AG09309 (cell line): ENCODE results near the gene LRRC37A3.
"Not testable (repeated sequence)": the region's sequence is repeated elsewhere in the genome, so short reads cannot be mapped to it uniquely, and the experiment has no call there.

Source experiments
- DNase-seq: peaks from one replicate; pipeline ENCODE4 v3.0.0-alpha.2; 2010; ENCODE audit warnings: low read depth
- H3K4me3 ChIP-seq: 2 replicates; pipeline ENCODE4 v1.5.1; 2011; ENCODE audit warnings: mild to moderate bottlenecking, low read depth, low read length, moderate library complexity; ENCODE audit not compliant: control insufficient read depth
- TF ChIP-seq, protein P1 (sequence below): IDR thresholded peaks from 2 replicates; pipeline ENCODE4 v1.5.1; 2011; ENCODE audit warnings: mild to moderate bottlenecking, low read depth, low read length, inconsistent platforms; ENCODE audit not compliant: insufficient read depth, control insufficient read depth; ENCODE audit errors: missing control alignments

LRRC37A3 gene

DNA sequence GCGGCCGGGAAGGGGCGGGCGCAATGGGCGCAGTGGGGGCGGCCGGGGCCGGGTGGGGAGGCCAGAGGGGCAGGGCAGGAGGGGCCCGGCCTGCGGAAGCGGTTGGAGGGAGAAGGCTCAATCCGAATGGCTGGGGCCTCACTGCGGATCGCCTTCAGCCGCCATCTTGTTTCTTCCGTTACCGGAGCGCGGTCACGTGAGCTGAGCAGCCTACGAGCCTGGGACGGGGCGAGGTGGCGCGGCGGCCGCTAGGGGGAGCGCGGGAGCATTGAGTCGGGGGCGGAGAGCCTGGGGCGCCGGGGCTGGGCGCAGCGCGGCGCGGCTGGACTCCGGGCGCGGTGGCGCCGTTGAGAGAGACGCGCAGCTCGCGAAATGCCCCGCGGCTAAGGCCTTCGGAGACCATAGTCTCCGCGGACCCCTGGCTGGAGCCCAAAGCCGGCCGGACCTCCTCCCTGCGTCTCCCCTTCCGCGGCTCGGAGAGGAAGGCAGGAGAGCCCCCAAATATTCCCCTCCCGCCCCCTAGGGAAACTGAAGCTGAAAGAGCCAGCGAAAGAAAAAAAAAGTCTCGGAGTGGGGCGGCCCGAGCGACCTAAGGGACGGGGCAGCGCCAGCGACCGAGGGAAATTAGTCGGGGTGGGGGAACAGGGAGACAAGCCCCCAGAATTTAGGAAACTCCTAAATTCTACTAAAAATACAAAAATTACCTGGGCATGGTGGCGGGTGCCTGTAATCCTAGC, at the start of gene LRRC37A3:
Gene LRRC37A3, minus strand, starts transcription at position 190 of the 737 bp plus-strand sequence. CDS start 22,221 bp downstream, outside the sequence.
- peak within 1 kb of the TSS; percentile 77 for H3K4me3 ChIP-seq
- DNase-seq, result peak; percentile 56
- TF ChIP-seq, protein P1, sequence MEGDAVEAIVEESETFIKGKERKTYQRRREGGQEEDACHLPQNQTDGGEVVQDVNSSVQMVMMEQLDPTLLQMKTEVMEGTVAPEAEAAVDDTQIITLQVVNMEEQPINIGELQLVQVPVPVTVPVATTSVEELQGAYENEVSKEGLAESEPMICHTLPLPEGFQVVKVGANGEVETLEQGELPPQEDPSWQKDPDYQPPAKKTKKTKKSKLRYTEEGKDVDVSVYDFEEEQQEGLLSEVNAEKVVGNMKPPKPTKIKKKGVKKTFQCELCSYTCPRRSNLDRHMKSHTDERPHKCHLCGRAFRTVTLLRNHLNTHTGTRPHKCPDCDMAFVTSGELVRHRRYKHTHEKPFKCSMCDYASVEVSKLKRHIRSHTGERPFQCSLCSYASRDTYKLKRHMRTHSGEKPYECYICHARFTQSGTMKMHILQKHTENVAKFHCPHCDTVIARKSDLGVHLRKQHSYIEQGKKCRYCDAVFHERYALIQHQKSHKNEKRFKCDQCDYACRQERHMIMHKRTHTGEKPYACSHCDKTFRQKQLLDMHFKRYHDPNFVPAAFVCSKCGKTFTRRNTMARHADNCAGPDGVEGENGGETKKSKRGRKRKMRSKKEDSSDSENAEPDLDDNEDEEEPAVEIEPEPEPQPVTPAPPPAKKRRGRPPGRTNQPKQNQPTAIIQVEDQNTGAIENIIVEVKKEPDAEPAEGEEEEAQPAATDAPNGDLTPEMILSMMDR, result peak; percentile 73

DNA sequence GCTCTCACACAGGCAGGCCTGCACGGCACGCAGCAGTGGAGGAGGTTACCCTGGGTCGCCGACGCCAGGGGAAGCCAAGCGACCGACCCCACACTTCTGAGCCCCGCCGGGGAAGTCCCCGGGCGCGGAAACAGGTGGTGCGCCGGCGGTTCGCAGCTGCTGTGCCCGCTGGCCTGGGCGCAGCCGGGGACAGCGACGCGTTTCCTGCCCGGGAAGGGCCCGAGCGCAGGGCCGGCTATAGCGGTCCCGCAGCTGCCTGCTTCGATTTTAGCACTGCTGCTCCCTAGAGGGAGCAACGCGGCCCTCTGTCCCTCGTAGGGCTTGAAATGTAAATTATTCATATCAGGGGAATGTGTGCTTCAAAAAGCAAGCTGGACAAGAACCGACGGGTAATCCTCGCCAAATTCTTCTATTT, 46.6 kb upstream of the LRRC37A3 start:
- TF ChIP-seq, protein P1, result peak; percentile 24
- not testable (repeated sequence) for DNase-seq
- H3K4me3 ChIP-seq, result peak overlapping the region; percentile 22

DNA sequence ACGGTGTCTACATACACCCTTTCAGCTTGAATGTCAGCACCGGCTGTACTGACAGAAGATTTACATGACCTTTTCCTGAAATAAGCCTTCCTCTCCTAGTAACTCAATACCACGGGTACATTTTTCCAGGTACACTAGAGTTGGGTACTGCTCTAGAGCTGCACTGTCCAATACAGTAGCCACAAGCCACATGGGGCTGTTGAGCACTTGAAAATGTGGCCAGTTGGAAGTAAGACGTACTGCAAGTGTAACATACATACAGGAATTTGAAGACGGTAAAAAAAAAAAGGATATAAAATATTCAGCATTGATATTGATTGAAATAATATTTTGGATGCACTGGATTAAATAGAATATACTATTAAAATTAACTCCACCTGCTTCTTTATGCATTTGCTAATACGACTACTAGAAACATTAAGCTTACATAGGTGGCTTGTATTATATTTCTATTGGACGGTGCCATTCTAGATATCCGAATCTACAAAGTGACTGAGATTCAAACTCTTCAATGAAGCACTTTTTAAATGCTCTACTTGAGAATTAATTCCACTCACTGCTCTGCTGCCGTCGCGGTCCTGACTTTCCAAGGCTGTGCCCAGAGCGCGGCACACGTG, 46.1 kb upstream of the LRRC37A3 start:
- DNase-seq, result not testable (repeated sequence)
- H3K4me3 ChIP-seq, result peak overlapping the region; percentile 22

DNA sequence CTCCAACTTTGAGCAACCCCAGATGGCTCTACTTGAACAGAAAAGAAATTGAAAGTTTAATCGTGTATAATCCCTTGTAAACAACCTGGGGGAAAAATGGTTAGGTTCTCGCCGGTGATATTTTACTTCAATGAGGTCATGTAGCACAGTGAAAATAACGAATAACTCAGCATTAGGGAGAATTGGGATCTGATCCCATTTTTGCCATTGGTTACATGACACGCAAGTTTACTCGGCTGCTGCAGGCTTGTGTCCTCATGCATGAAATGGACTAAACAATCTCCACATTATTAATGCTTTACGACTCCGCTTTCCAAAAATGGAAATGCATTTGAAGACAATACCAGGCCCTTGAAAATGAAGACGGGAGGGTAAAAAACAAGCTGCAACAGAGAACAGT, 45.5 kb upstream of the LRRC37A3 start:
- no peak overlapping the region for H3K4me3 ChIP-seq
- TF ChIP-seq, protein P1, result no peak
- no peak for DNase-seq

DNA sequence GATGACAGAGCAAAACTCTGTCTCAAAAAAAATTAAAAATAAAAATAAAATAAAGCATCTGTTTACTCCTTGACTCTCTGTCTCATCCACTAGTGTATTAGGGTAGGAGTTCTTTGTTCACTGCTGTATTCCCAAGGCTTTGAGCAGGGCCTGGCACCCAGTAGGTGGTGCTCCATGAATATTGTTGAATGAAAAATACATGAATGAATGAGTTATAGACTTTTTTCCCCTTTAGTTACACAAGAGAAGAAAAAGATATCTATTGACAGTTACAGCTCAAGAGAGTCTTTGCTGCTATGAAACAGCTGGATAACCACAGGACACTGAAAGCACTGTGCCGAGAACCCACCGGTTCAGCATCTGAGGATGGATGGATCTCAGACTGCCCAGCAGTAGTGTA, 44.5 kb upstream of the LRRC37A3 start:
- DNase-seq, H3K4me3 ChIP-seq: not testable (repeated sequence)

DNA sequence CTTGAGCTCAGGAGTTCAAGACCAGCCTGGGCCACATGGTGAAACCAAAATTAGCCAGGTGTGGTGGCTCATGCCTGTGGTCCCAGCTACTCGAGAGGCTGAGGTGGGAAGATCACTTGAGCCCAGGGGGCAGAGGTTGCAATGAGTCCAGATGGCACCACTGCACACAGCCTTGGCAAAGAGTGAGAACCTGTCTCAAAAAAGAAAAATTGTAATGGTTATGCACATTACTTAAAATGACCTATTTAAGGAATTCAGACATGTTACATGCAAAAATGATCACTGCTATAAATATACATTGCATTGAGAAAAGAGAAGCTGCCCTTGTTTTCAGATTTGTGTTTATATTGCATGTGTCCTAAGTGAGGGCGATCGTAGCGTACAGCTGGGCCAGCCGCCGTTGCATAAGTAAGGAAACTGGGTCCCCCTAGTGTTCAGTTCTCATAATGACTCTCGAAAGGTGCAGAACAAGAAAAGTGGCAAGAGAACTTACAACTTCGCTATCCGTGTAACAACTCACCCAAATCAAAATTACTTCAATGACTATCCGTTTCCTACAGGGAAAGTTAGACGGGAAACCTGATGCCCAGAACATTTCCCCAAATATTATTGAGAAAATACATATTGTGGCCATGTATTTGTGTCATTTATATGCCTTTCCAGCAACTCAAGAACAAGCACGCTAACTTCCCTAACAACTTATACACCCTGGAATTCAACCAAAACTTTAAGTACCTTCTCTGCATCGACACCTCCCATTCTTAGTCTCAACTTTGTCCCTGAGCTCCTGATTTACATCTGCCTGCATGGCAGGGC, 42.5 kb upstream of the LRRC37A3 start:
- TF ChIP-seq, protein P1, result peak; percentile 56
- not testable (repeated sequence) for DNase-seq, H3K4me3 ChIP-seq

DNA sequence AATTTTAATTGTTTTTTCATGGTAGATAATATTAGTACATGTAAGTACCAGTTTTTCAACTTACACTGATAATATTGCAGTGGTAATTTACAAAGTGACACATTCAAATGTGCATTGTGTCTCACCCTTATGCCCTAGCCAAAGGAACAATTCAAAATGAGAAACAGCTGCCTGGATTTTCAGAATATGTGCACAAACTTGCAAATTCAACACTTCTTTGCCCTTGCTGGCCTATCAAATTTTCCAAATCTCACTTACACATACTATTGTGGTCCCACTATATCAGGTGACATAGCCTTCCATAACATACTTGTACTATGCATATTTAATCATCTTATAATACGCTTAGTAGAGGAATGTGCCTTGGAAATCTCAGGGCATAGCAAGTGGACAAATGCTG, 32.6 kb upstream of the LRRC37A3 start:
- TF ChIP-seq, protein P1, result no peak
- no peak for DNase-seq

More for the DNA sequence above, 32.6 kb upstream of the LRRC37A3 start:
- H3K4me3 ChIP-seq, result no peak overlapping the region
